GM19463 (cell line): ENCODE data around the gene DPEP1.
"Not testable (repeated sequence)": the region's sequence is repeated elsewhere in the genome, so short reads cannot be mapped to it uniquely, and the experiment has no call there.

Source experiments
- ATAC-seq: cut with Tn5 transposase; IDR thresholded peaks from one replicate; pipeline ENCODE4 v1.9.1; 2021; ENCODE audit warnings: mild to moderate bottlenecking, moderate library complexity; ENCODE audit not compliant: unreplicated experiment

The DPEP1 gene

GRCh38 chr16:89618109-89618998 is 4.9 kb downstream of the DPEP1 start:
- ATAC-seq, result no peak

DNA sequence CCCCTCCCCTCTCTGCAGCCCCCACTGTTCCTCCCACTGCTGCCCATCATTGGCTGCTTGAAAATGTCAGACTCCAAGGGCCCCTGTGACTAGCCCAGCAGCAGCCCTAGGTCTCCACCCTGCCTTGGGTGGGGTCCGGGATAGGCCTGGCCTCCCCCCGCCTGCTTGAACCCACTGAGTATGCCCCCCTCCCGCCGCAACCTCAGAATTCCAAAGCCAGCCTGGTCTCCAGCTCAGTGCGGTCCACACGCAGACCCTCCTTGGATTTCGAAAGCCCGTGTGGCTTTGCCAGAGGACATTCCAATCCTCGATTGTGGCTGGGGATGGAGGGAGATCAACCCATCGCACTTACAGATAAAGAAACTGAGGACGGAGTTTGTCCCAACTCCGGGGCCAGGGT is 6.4 kb downstream of the DPEP1 start:
- ATAC-seq, result no peak

GRCh38 chr16:89620406-89620841 is 7.0 kb downstream of the DPEP1 start:
- no peak for ATAC-seq

- no peak for ATAC-seq
Measured at GRCh38 chr16:89621136-89621697, 7.8 kb downstream of the DPEP1 start.

DNA sequence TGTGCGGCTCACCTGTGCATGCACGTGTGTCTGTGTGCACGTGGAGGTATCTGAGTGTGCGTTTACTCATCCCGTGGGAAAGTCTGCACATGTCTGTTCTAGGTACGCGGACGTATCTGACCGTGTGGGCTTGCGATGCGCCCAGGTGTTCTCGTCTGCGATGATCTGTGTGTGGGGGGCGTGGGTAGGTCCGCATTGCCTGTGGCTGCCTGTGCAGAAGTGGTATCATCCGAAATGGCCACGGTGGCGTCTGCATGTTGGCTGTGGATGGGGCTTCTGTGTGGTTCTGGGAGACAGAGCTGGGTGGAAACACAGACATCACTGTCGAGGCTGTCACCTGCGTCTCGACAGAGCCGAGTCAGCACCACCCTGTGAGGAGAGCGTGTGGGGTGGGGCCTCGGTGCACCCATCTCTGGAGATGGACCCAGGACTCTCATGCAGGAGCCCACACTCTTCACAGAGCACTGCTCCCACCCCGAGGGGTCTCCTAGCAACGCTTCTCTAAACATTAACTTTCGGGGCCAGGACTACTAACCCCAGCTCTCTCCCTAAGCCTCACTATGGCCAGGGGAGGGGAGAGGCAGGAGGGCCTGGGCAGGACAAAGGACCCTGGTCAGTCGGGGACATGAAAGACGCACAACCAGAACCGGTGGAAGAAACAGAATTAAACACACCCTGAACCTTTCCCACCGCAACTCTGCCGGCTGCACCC is 8.4 kb downstream of the DPEP1 start:
- no peak for ATAC-seq

DNA sequence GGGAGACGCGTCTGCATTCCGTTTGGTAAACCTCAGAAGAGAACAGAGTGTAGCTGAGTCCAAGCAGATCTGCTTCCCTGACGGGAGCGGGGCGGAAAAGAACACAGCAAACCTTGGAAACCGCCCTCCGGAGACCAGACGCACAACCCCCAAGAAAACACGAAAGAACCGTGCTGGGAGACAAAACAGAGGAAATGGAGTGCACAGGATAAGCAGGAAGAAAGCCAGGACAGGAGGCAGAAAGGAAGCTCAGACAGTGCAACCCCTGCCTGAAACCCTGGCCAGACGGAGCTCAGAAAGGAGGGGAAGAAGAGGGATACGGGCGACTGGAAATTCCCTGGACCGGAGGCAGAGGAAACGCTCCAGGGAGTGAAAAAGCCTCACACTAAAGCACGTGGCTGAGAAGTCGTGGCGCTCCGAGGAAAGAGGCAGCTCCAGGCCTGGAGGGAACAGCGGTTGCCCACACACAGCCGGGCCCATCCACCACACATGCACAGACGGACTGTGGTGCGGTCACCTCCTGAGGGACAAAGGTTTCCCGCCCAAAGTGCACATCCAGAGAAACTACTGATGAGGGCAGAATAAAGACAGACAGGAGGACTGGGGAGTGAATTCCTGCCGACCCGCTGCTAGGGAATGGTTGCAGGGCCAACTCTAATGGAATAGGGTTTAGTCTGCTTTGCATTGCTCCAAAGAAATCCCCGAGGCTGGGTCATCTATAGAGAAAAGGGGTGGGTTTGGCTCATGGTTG is 10.2 kb downstream of the DPEP1 start:
- no peak for ATAC-seq

- no peak for ATAC-seq
Measured at GRCh38 chr16:89624777-89625761, 11.6 kb downstream of the DPEP1 start.

GRCh38 chr16:89629827-89630610 is 16.6 kb downstream of the DPEP1 start:
- ATAC-seq, result no peak

- ATAC-seq, result no peak
Measured at GRCh38 chr16:89633064-89633631, 19.7 kb downstream of the DPEP1 start.

DNA sequence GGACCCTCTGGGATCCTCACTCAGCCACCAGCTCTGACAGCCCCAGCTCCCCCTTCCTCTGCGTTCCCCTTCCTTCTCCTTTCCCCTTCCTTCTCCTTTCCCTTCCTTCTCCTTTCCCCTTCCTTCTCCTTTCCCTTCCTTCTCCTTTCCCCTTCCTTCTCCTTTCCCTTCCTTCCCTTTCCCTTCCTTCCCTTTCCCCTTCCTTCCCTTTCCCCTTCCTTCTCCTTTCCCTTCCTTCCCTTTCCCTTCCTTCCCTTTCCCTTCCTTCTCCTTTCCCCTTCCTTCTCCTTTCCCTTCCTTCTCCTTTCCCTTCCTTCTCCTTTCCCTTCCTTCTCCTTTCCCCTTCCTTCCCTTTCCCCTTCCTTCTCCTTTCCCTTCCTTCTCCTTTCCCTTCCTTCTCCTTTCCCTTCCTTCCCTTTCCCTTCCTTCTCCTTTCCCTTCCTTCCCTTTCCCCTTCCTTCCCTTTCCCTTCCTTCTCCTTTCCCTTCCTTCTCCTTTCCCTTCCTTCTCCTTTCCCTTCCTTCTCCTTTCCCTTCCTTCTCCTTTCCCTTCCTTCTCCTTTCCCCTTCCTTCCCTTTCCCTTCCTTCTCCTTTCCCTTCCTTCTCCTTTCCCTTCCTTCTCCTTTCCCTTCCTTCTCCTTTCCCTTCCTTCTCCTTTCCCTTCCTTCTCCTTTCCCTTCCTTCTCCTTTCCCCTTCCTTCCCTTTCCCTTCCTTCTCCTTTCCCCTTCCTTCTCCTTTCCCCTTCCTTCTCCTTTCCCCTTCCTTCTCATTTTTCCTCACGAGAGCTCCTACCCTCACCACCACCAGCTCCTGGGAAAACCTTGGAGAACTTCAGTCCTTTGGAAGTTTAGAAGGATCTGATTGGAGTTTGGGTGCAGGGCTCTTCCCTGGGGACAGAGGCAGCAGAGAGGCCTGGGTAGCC is 21.3 kb downstream of the DPEP1 start:
- not testable (repeated sequence) for ATAC-seq

DNA sequence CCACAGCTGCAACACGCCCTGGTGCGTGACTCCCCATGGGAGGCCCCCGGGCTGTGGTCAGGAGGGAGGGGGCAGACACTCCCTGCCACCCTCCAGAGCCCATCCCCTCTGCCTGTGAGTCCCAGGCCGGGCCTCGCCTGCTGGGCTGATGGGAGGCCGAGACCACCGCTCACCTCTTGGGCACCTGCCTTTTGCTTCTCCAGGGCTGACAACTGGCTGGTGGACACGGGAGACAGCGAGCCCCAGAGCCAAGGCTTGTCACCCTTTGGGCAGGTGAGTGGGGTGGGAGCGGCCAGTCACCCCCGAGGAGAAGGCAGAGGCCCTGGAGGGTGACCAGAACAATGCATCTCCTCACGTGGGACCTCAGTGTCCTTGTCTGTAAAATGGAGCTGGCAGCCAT is 23.2 kb downstream of the DPEP1 start:
- ATAC-seq, result no peak

- ATAC-seq, result no peak
Measured at GRCh38 chr16:89637379-89637778, 23.9 kb downstream of the DPEP1 start.

- ATAC-seq, result no peak
Measured at GRCh38 chr16:89638455-89638854, 25.0 kb downstream of the DPEP1 start.

GRCh38 chr16:89639385-89639784 is 25.9 kb downstream of the DPEP1 start:
- no peak for ATAC-seq

DNA sequence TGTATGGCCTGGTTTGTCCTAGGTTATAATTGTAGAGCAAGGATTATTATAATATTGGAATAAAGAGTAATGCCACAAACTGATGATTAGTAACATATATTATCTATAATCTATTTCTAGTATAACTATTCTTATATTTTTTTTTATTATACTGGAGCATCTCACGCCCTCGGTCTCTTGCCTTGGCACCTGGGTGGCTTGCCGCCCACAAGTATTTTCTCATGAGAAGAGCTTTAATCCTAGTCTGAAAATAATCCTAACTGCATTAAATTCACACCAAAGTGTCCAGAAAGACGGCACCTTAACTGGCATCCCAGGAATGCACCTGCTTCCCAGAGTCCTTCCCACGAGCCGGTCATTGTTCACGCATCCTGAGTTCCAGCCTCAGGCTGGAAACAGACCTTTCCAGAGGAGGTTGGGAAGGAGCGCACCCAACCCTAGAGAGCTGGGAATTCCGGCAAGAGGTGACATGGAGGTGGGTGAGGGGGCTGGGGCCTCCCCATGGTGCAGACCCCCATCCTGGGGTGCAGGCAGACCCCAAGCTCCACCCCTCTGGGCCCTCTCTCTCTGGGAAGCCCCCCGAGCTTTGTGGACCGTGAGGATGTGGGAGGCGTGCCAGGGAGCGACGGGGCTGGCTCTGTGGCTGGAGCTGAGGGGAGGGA is 28.1 kb downstream of the DPEP1 start:
- no peak for ATAC-seq

DNA sequence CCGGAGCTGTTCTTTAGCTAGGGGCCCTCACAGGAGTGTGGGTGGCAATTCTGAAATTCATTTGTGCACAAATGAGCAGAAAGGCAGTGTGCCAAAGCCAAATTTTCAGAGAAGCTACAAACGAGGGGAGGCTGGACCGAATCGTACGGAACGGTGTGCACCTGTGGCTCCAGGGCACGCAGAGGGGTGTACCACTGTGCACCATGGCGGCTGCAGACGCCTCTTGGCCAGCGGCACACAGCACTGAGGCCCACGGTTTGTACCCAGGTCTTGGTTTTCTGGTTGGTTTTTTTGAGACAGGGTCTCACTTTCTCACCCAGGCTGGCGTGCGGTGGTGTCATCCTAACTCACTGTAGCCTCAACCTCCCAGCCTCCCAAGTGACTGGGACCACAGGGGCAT is 29.1 kb downstream of the DPEP1 start:
- no peak for ATAC-seq

DNA sequence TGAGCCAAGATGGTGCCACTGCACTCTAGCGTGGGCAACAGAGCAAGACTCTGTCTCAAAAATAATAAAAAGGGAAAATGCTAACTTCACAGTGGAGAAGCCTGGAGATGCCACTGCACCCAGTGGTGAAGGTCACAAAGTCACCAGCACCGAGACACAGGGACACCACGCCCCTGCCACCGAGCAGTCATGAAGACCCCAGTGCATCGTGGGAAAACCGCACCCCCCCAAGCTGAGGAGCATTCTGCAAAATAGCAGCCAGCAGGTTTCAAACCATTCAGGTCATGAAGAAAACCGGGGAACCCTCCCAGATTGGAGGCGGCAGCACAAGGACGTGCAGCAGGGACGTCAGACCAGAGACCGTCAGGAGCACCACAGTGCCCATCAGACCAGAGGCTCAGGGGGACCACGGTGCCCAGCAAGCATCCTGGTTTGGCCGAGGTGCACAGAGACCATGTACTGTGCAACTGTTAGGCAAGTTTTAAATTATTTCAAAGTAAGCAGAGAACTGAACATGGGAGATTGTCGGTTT is 30.4 kb downstream of the DPEP1 start:
- no peak for ATAC-seq
